ENCODE data around the gene NPAS3. TPM values are rescaled to one million over a fixed set of nuclear protein-coding genes. Genes with fewer than 3 reads are reported as not detected.
"Not testable (repeated sequence)": the region's sequence is repeated elsewhere in the genome, so short reads cannot be mapped to it uniquely, and the experiment has no call there.

Gene NPAS3
- total and polyA plus RNA-seq, 7 donors, result 0.36 to 6.4 (median 4.6) TPM; not detected in 2

GRCh38 chr14:33085799-33086198 lies 147.1 kb downstream of the NPAS3 start:
- no peak for DNase-seq
- intact Hi-C loops (cut with DNase I), result no loop called here
- Histone ChIP-seq H3K9me3 (no peaks in the 10 kb centered on the region), H3K4me1 (no peaks in the 10 kb centered on the region), H3K36me3 (peaks cover 0 to 6% (median 0%) of the 10 kb centered on the region in 4 donors), H3K27me3 (no peaks in the 10 kb centered on the region), H3K4me3 (no peak overlapping the region), H3K27ac (no peak overlapping the region)
- TF ChIP-seq CTCF (IDR thresholded peaks at IDR 0.05) (no peak), EP300 (IDR thresholded peaks at IDR 0.05) (no peak), POLR2AphosphoS5 (IDR thresholded peaks at IDR 0.05) (no peak), POLR2A (IDR thresholded peaks at IDR 0.05) (no peak)
- 28 to 83% methylated on average over 2 of the region's 2 CpGs for WGBS, 2 donors

GRCh38 chr14:33088274-33088673 lies 149.6 kb downstream of the NPAS3 start:
- H3K36me3 ChIP-seq; H3K4me3 ChIP-seq; H3K4me1 ChIP-seq; DNase-seq; H3K9me3 ChIP-seq; intact Hi-C loops (cut with DNase I); H3K27ac ChIP-seq; H3K27me3 ChIP-seq: not testable (repeated sequence)
- 86 to 91% methylated on average over 11 of the region's 11 CpGs for WGBS, 2 donors

GRCh38 chr14:33098016-33098415 lies 159.3 kb downstream of the NPAS3 start:
- Histone ChIP-seq H3K36me3 (no peaks in the 10 kb centered on the region), H3K27me3 (no peaks in the 10 kb centered on the region), H3K27ac (no peak overlapping the region), H3K4me1 (peaks cover 0 to 3% (median 0%) of the 10 kb centered on the region in 4 donors), H3K9me3 (peaks cover 0 to 3% (median 0%) of the 10 kb centered on the region in 4 donors), H3K4me3 (no peak overlapping the region)
- intact Hi-C loops (cut with DNase I), result no loop called here
- no peak for DNase-seq
- TF ChIP-seq CTCF (IDR thresholded peaks at IDR 0.05), result no peak
- no peak for TF ChIP-seq POLR2AphosphoS5 (IDR thresholded peaks at IDR 0.05)
- no peak for TF ChIP-seq POLR2A (IDR thresholded peaks at IDR 0.05)
- TF ChIP-seq EP300 (IDR thresholded peaks at IDR 0.05), result no peak

- Histone ChIP-seq H3K9me3 (no peaks in the 10 kb centered on the region), H3K27me3 (no peaks in the 10 kb centered on the region), H3K27ac (no peak overlapping the region), H3K4me3 (no peak overlapping the region), H3K36me3 (no peaks in the 10 kb centered on the region), H3K4me1 (peaks cover 0 to 6% (median 0%) of the 10 kb centered on the region in 4 donors)
- intact Hi-C loops (cut with DNase I), result no loop called here
- 16 to 58% methylated on average over 3 of the region's 3 CpGs for WGBS, 2 donors
- DNase-seq, result no peak
- TF ChIP-seq CTCF (IDR thresholded peaks at IDR 0.05), result no peak
- no peak for TF ChIP-seq POLR2A (IDR thresholded peaks at IDR 0.05)
- no peak for TF ChIP-seq POLR2AphosphoS5 (IDR thresholded peaks at IDR 0.05)
- TF ChIP-seq EP300 (IDR thresholded peaks at IDR 0.05), result no peak
Measured at GRCh38 chr14:33103489-33103888, 164.8 kb downstream of the NPAS3 start.

- no peaks in the 10 kb centered on the region for H3K27me3 ChIP-seq
- H3K36me3 ChIP-seq, result no peaks in the 10 kb centered on the region
- TF ChIP-seq POLR2AphosphoS5 (IDR thresholded peaks at IDR 0.05) (no peak), POLR2A (IDR thresholded peaks at IDR 0.05) (no peak), EP300 (IDR thresholded peaks at IDR 0.05) (no peak), CTCF (IDR thresholded peaks at IDR 0.05) (no peak)
- WGBS, 2 donors, result 25 to 63% methylated on average over 2 of the region's 2 CpGs
- H3K4me1 ChIP-seq, result peaks cover 0 to 6% (median 0%) of the 10 kb centered on the region in 4 donors
- intact Hi-C loops (cut with DNase I), result no loop called here
- no peak overlapping the region for H3K4me3 ChIP-seq
- DNase-seq, result no peak
- no peak overlapping the region for H3K27ac ChIP-seq
- H3K9me3 ChIP-seq, result no peaks in the 10 kb centered on the region
Measured at GRCh38 chr14:33103966-33104365, 165.3 kb downstream of the NPAS3 start.

All from sigmoid colon (tissue), 7 donors.